Neural cell (in vitro differentiated cells): ENCODE measurements around the gene SLC5A11. TPM values are rescaled to one million over a fixed set of nuclear protein-coding genes. Genes with fewer than 3 reads are reported as not detected.

Experiments used
- H2AFZ ChIP-seq: fragments of 200-600, 300-800 bp; sonication (generic), shearing (Covaris generic); 2 replicates; pipeline ENCODE4 v1.6.0; 2014; ENCODE audit warnings: low read depth, mild to moderate bottlenecking, antibody characterized with exemption, low read length, moderate library complexity
- H3F3A ChIP-seq: fragments of 200-600 bp; shearing (Covaris generic); 2 replicates; pipeline ENCODE4 v1.6.1; 2016; ENCODE audit warnings: mild to moderate bottlenecking, moderate library complexity, mixed read lengths, antibody characterized with exemption, low read length; ENCODE audit not compliant: insufficient read depth, poor library complexity, severe bottlenecking
- H3K27ac ChIP-seq: fragments of 200-600, 300-800 bp; sonication (generic), shearing (Covaris generic); 2 replicates; pipeline ENCODE4 v1.5.1; 2014; ENCODE audit warnings: mild to moderate bottlenecking, low read length, moderate library complexity
- H3K27me3 ChIP-seq: fragments of 300-800, 200-600 bp; sonication (generic), shearing (Covaris generic); 2 replicates; pipeline ENCODE4 v1.6.0; 2014; ENCODE audit warnings: mild to moderate bottlenecking, low read depth, low read length, moderate library complexity; ENCODE audit not compliant: insufficient read depth
- H3K36me3 ChIP-seq: fragments of 300-800, 200-600 bp; sonication (generic), shearing (Covaris generic); 2 replicates; pipeline ENCODE4 v1.5.1; 2014; ENCODE audit warnings: mild to moderate bottlenecking, antibody characterized with exemption, low read length, moderate library complexity; ENCODE audit not compliant: insufficient read depth
- H3K4me2 ChIP-seq: fragments of 300-800, 200-600 bp; sonication (generic), shearing (Covaris generic); 2 replicates; pipeline ENCODE4 v1.6.0; 2014; ENCODE audit warnings: mild to moderate bottlenecking, low read length
- H3K4me3 ChIP-seq: fragments of 300-800, 200-600 bp; sonication (generic), shearing (Covaris generic); 2 replicates; pipeline ENCODE4 v1.5.1; 2014; ENCODE audit warnings: mild to moderate bottlenecking, low read length, moderate library complexity
- H3K79me2 ChIP-seq: fragments of 200-600 bp; shearing (Covaris generic); replicated peaks from 2 replicates; pipeline ENCODE4 v1.6.0; 2014; ENCODE audit warnings: mild to moderate bottlenecking, low read length, moderate library complexity; ENCODE audit not compliant: insufficient read depth
- H3K9ac ChIP-seq: fragments of 300-800, 200-600 bp; sonication (generic), shearing (Covaris generic); 2 replicates; pipeline ENCODE4 v1.6.1; 2016; ENCODE audit warnings: mild to moderate bottlenecking, low read length, mixed read lengths
- H3K9me2 ChIP-seq: fragments of 200-600 bp; shearing (Covaris generic); 2 replicates; pipeline ENCODE4 v1.6.1; 2016; ENCODE audit warnings: mild to moderate bottlenecking, low read length, mixed read lengths; ENCODE audit not compliant: insufficient read depth
- H3K9me3 ChIP-seq: fragments of 200-600, 300-800 bp; sonication (generic), shearing (Covaris generic); 2 replicates; pipeline ENCODE4 v1.6.1; 2016; ENCODE audit warnings: mild to moderate bottlenecking, mixed run types, low read length, moderate library complexity, mixed read lengths
- H4K20me1 ChIP-seq: fragments of 200-600 bp; shearing (Covaris generic); 2 replicates; pipeline ENCODE4 v1.6.1; 2016; ENCODE audit warnings: mild to moderate bottlenecking, mixed run types; ENCODE audit not compliant: insufficient read depth
- EP300 ChIP-seq: fragments of 450-650 bp; conservative IDR thresholded peaks from 2 replicates; pipeline ENCODE4 v1.6.1; 2014; ENCODE audit warnings: antibody characterized with exemption, mild to moderate bottlenecking, moderate library complexity; ENCODE audit not compliant: poor library complexity, severe bottlenecking
- EZH2 ChIP-seq: fragments of 200-600, 300-800 bp; shearing (Covaris generic), sonication (generic); IDR thresholded peaks from 2 replicates; pipeline ENCODE4 v1.6.1; 2014; ENCODE audit warnings: antibody characterized with exemption, low read length, borderline replicate concordance, mild to moderate bottlenecking; ENCODE audit not compliant: insufficient read depth, poor library complexity, severe bottlenecking
- MXI1 ChIP-seq: fragments of 450-650 bp; conservative IDR thresholded peaks from 2 replicates; pipeline ENCODE4 v1.6.1; 2014; ENCODE audit warnings: antibody characterized with exemption, mild to moderate bottlenecking; ENCODE audit not compliant: poor library complexity, severe bottlenecking
- POLR2AphosphoS5 ChIP-seq: IDR thresholded peaks from 2 replicates; pipeline ENCODE4 v1.6.1; 2012
- RAD21 ChIP-seq: fragments of 450-650 bp; conservative IDR thresholded peaks from 2 replicates; pipeline ENCODE4 v1.6.1; 2014; ENCODE audit warnings: antibody characterized with exemption, mild to moderate bottlenecking, moderate library complexity
- SMC3 ChIP-seq: fragments of 450-650 bp; conservative IDR thresholded peaks from 2 replicates; pipeline ENCODE4 v1.6.1; 2014; ENCODE audit warnings: antibody characterized with exemption, mild to moderate bottlenecking, moderate library complexity; ENCODE audit not compliant: poor library complexity
- TAF1 ChIP-seq: IDR thresholded peaks from 2 replicates; pipeline ENCODE4 v1.6.1; 2012; ENCODE audit warnings: low read depth
- polyA plus RNA-seq: library from polyadenylated mRNA; depleted of rRNA; stranded (reverse); fragments of >200 nt; gene quantifications from 2 replicates; pipeline ENCODE4 v1.2.3, GENCODE V29; 2014
- TF ChIP-seq, protein P1 (sequence below): IDR thresholded peaks from 2 replicates; pipeline ENCODE4 v1.6.1; 2012; ENCODE audit warnings: borderline replicate concordance
- TF ChIP-seq, protein P2 (sequence below): fragments of 450-650 bp; IDR thresholded peaks from 2 replicates; pipeline ENCODE4 v1.5.1; 2014; ENCODE audit warnings: antibody characterized with exemption, mild to moderate bottlenecking, moderate library complexity; ENCODE audit not compliant: poor library complexity, severe bottlenecking

Gene SLC5A11
- polyA plus RNA-seq, 1 donor from 2014 or later: not detected

DNA sequence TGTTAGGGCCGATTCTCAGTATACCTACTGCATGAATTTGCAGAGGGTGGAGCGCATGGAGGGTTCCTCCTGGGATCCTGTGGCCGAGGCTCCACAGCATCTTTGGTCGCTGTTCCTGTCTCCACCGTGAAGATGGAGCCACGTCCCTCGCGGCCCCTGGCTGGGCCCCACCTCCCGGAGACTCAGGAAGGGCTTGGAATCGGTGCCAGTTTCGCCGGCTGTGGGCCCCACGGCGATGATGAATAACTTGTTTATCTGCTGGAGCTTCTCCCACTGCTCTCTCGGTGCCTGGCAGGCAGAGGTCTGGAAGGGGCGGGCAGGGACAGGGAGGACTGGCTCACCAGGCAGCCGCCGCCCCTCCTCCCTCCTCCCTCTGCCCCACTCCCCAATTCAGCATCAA is 8.1 kb downstream of the SLC5A11 start:
- TF ChIP-seq, protein P1, sequence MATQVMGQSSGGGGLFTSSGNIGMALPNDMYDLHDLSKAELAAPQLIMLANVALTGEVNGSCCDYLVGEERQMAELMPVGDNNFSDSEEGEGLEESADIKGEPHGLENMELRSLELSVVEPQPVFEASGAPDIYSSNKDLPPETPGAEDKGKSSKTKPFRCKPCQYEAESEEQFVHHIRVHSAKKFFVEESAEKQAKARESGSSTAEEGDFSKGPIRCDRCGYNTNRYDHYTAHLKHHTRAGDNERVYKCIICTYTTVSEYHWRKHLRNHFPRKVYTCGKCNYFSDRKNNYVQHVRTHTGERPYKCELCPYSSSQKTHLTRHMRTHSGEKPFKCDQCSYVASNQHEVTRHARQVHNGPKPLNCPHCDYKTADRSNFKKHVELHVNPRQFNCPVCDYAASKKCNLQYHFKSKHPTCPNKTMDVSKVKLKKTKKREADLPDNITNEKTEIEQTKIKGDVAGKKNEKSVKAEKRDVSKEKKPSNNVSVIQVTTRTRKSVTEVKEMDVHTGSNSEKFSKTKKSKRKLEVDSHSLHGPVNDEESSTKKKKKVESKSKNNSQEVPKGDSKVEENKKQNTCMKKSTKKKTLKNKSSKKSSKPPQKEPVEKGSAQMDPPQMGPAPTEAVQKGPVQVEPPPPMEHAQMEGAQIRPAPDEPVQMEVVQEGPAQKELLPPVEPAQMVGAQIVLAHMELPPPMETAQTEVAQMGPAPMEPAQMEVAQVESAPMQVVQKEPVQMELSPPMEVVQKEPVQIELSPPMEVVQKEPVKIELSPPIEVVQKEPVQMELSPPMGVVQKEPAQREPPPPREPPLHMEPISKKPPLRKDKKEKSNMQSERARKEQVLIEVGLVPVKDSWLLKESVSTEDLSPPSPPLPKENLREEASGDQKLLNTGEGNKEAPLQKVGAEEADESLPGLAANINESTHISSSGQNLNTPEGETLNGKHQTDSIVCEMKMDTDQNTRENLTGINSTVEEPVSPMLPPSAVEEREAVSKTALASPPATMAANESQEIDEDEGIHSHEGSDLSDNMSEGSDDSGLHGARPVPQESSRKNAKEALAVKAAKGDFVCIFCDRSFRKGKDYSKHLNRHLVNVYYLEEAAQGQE: no peak
- no peak for TF ChIP-seq POLR2AphosphoS5
- no peak for TF ChIP-seq EZH2
- TF ChIP-seq, protein P2, sequence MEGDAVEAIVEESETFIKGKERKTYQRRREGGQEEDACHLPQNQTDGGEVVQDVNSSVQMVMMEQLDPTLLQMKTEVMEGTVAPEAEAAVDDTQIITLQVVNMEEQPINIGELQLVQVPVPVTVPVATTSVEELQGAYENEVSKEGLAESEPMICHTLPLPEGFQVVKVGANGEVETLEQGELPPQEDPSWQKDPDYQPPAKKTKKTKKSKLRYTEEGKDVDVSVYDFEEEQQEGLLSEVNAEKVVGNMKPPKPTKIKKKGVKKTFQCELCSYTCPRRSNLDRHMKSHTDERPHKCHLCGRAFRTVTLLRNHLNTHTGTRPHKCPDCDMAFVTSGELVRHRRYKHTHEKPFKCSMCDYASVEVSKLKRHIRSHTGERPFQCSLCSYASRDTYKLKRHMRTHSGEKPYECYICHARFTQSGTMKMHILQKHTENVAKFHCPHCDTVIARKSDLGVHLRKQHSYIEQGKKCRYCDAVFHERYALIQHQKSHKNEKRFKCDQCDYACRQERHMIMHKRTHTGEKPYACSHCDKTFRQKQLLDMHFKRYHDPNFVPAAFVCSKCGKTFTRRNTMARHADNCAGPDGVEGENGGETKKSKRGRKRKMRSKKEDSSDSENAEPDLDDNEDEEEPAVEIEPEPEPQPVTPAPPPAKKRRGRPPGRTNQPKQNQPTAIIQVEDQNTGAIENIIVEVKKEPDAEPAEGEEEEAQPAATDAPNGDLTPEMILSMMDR: no peak
- no peak for TF ChIP-seq MXI1
- no peak for TF ChIP-seq EP300
- TF ChIP-seq TAF1: no peak
- TF ChIP-seq SMC3: no peak
- no peak for TF ChIP-seq RAD21
- Histone ChIP-seq H3F3A (no peaks in the 10 kb centered on the region), H3K36me3 (no peaks in the 10 kb centered on the region), H3K9ac (no peak overlapping the region), H3K4me3 (no peak overlapping the region), H3K79me2 (no peaks in the 10 kb centered on the region), H3K9me3 (no peaks in the 10 kb centered on the region), H3K27me3 (no peaks in the 10 kb centered on the region), H3K27ac (no peak overlapping the region), H2AFZ (no peak overlapping the region), H3K9me2 (no peaks in the 10 kb centered on the region), H3K4me2 (no peak overlapping the region), H4K20me1 (no peaks in the 10 kb centered on the region)

DNA sequence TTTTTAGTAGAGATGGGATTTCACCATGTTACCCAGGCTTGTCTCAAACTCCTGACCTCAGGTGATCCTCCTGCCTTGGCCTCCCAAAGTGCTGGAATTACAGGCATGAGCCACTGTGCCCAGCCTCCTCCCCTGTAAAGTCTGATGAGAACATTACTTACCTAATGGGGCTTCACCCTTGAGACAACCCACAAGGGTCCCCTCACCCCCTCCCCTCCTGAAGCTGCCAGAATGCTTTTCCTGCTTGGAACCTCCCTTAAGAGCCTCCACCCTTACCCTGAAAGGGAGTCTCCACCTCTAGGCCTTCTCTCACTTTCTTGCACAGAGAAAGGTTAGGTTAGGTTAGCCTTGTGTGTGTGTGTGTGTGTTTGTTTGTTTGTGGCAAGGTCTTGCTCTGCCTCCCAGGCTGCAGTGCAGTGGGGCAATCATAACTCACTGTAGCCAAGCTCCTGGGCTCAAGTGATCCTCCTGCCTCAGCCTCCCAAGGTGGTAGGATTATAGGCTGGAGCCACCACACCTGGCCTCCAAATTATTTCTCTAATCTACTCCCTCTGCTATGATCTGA is 8.9 kb downstream of the SLC5A11 start:
- no peak overlapping the region for H3K27ac ChIP-seq
- TF ChIP-seq TAF1: no peak
- no peak for TF ChIP-seq EP300
- TF ChIP-seq RAD21: no peak
- no peak for TF ChIP-seq MXI1
- TF ChIP-seq, protein P1: no peak
- TF ChIP-seq POLR2AphosphoS5: no peak
- TF ChIP-seq EZH2: no peak
- TF ChIP-seq, protein P2: no peak
- no peak for TF ChIP-seq SMC3
- no peaks in the 10 kb centered on the region for H3K9me3 ChIP-seq
- H3K9ac ChIP-seq: no peak overlapping the region
- H3K4me3 ChIP-seq: no peak overlapping the region
- no peaks in the 10 kb centered on the region for H3K27me3 ChIP-seq
- H3K4me2 ChIP-seq: no peak overlapping the region
- H3K9me2 ChIP-seq: no peaks in the 10 kb centered on the region
- H3K36me3 ChIP-seq: no peaks in the 10 kb centered on the region
- H3K79me2 ChIP-seq: no peaks in the 10 kb centered on the region
- no peaks in the 10 kb centered on the region for H4K20me1 ChIP-seq
- no peak overlapping the region for H2AFZ ChIP-seq
- no peaks in the 10 kb centered on the region for H3F3A ChIP-seq
